ENCODE data around the gene CLIC3.

- TF ChIP-seq, protein P1, sequence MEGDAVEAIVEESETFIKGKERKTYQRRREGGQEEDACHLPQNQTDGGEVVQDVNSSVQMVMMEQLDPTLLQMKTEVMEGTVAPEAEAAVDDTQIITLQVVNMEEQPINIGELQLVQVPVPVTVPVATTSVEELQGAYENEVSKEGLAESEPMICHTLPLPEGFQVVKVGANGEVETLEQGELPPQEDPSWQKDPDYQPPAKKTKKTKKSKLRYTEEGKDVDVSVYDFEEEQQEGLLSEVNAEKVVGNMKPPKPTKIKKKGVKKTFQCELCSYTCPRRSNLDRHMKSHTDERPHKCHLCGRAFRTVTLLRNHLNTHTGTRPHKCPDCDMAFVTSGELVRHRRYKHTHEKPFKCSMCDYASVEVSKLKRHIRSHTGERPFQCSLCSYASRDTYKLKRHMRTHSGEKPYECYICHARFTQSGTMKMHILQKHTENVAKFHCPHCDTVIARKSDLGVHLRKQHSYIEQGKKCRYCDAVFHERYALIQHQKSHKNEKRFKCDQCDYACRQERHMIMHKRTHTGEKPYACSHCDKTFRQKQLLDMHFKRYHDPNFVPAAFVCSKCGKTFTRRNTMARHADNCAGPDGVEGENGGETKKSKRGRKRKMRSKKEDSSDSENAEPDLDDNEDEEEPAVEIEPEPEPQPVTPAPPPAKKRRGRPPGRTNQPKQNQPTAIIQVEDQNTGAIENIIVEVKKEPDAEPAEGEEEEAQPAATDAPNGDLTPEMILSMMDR (IDR thresholded peaks at IDR 0.05): no peak
- TF ChIP-seq, protein P2, sequence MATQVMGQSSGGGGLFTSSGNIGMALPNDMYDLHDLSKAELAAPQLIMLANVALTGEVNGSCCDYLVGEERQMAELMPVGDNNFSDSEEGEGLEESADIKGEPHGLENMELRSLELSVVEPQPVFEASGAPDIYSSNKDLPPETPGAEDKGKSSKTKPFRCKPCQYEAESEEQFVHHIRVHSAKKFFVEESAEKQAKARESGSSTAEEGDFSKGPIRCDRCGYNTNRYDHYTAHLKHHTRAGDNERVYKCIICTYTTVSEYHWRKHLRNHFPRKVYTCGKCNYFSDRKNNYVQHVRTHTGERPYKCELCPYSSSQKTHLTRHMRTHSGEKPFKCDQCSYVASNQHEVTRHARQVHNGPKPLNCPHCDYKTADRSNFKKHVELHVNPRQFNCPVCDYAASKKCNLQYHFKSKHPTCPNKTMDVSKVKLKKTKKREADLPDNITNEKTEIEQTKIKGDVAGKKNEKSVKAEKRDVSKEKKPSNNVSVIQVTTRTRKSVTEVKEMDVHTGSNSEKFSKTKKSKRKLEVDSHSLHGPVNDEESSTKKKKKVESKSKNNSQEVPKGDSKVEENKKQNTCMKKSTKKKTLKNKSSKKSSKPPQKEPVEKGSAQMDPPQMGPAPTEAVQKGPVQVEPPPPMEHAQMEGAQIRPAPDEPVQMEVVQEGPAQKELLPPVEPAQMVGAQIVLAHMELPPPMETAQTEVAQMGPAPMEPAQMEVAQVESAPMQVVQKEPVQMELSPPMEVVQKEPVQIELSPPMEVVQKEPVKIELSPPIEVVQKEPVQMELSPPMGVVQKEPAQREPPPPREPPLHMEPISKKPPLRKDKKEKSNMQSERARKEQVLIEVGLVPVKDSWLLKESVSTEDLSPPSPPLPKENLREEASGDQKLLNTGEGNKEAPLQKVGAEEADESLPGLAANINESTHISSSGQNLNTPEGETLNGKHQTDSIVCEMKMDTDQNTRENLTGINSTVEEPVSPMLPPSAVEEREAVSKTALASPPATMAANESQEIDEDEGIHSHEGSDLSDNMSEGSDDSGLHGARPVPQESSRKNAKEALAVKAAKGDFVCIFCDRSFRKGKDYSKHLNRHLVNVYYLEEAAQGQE (IDR thresholded peaks at IDR 0.05; ENCODE audit: insufficient read depth in 1 of 2, low read depth in 2 of 2, low read length in 1 of 2): no peak
- TF ChIP-seq SIN3A (IDR thresholded peaks at IDR 0.05; ENCODE audit: borderline replicate concordance, insufficient read depth, low read depth, low read length) (no peak), TCF7L2 (IDR thresholded peaks at IDR 0.05; ENCODE audit: low read depth, low read length) (no peak)
Observed at GRCh38 chr9:136979769-136980587, 16.4 kb downstream of the CLIC3 start.
